Measurements from ENCODE around the gene UBAP2L.

The UBAP2L gene

DNA sequence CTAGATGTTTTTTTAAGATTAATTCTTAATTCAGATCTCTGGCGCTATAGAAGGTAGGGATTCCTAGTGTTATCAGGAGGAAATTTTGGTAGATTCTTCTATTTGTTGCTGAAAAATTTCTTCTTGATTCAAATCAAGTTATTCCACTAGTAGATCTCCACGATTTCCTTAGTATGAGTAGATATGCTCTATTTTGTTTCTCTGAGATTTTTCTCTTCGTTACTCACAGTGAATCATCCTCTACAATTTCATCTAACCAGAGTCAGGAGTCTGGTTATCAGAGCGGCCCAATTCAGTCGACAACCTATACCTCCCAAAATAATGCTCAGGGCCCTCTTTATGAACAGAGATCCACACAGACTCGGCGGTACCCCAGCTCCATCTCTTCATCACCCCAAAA lies 32.9 kb downstream of the UBAP2L start:
- TF ChIP-seq FOXP2 (optimal IDR thresholded peaks at IDR 0.05; ENCODE audit: borderline replicate concordance, extremely low read depth, extremely low read length, insufficient read depth): no peak
- no peak for TF ChIP-seq SIN3A (IDR thresholded peaks at IDR 0.05; ENCODE audit: borderline replicate concordance, insufficient read depth, low read length)
- no peak for TF ChIP-seq TAF1 (IDR thresholded peaks at IDR 0.05; ENCODE audit: borderline replicate concordance, insufficient read depth, low read length)
- no peak for TF ChIP-seq POLR2AphosphoS5 (IDR thresholded peaks at IDR 0.05; ENCODE audit: low read depth, low read length)

DNA sequence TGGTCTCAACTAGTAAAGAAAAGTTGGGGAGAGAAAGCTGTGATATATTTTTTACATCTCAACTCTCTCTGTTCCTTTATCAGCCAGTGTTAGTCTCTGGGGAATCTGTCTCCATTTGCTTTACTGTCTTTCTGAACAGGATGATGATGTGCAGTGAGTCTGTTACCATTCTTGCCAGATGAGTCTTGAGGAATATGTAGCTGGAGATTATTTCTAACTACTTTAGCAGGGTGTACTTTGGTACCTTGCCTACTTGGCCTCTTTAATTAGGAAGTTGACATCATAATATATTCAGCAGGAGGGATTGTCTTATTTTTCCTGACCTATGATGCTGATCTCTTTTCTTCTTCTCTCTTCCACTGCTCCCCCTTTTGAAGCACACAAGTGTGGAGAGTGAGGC lies 35.9 kb downstream of the UBAP2L start:
- TF ChIP-seq POLR2AphosphoS5 (IDR thresholded peaks at IDR 0.05; ENCODE audit: low read depth, low read length) (no peak), SIN3A (IDR thresholded peaks at IDR 0.05; ENCODE audit: borderline replicate concordance, insufficient read depth, low read length) (no peak), FOXP2 (optimal IDR thresholded peaks at IDR 0.05; ENCODE audit: borderline replicate concordance, extremely low read depth, extremely low read length, insufficient read depth) (no peak), TAF1 (IDR thresholded peaks at IDR 0.05; ENCODE audit: borderline replicate concordance, insufficient read depth, low read length) (no peak)
- TF ChIP-seq, protein P1, sequence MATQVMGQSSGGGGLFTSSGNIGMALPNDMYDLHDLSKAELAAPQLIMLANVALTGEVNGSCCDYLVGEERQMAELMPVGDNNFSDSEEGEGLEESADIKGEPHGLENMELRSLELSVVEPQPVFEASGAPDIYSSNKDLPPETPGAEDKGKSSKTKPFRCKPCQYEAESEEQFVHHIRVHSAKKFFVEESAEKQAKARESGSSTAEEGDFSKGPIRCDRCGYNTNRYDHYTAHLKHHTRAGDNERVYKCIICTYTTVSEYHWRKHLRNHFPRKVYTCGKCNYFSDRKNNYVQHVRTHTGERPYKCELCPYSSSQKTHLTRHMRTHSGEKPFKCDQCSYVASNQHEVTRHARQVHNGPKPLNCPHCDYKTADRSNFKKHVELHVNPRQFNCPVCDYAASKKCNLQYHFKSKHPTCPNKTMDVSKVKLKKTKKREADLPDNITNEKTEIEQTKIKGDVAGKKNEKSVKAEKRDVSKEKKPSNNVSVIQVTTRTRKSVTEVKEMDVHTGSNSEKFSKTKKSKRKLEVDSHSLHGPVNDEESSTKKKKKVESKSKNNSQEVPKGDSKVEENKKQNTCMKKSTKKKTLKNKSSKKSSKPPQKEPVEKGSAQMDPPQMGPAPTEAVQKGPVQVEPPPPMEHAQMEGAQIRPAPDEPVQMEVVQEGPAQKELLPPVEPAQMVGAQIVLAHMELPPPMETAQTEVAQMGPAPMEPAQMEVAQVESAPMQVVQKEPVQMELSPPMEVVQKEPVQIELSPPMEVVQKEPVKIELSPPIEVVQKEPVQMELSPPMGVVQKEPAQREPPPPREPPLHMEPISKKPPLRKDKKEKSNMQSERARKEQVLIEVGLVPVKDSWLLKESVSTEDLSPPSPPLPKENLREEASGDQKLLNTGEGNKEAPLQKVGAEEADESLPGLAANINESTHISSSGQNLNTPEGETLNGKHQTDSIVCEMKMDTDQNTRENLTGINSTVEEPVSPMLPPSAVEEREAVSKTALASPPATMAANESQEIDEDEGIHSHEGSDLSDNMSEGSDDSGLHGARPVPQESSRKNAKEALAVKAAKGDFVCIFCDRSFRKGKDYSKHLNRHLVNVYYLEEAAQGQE (IDR thresholded peaks at IDR 0.05; ENCODE audit: insufficient read depth in 1 of 2, low read depth in 2 of 2, low read length in 2 of 2): no peak

DNA sequence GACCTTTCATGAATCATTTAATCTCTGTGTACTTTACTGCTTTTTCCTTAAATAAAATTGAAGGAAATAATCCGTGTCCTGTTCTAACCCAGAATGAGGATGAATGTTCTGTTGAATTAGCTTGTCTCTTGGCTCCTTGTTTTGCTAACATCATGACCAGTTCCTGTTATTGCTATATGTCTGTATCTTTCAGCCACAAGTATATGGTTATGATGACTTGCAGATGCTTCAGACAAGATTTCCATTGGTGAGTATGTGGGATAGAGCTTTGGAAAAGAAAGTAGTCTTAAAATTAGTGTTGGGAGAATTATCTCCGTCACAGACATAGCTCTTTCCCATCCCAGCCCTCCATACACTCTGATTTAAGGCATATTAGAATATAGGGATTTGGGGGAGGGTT lies 38.0 kb downstream of the UBAP2L start:
- TF ChIP-seq FOXP2 (optimal IDR thresholded peaks at IDR 0.05; ENCODE audit: borderline replicate concordance, extremely low read depth, extremely low read length, insufficient read depth) (no peak), TAF1 (IDR thresholded peaks at IDR 0.05; ENCODE audit: borderline replicate concordance, insufficient read depth, low read length) (no peak), SIN3A (IDR thresholded peaks at IDR 0.05; ENCODE audit: borderline replicate concordance, insufficient read depth, low read length) (no peak), POLR2AphosphoS5 (IDR thresholded peaks at IDR 0.05; ENCODE audit: low read depth, low read length) (no peak)

DNA sequence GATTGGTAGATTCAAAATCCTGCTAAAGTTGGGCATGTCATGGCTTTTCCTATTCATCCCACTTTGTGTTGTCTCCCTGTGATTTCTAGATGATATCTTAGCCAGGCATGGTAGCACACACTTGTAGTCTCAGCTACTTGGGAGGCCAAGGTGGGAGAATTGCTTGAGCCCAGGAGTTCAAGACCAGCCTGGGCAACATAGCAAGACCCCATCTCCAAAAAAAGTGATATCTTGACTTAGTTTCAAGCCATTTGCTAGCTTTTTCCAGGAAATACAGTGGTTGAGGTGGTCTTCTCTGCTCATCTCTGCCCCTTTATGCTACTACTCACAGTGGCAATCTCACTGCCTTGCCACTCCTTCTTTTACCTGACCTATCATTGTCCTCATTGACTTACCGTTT lies 39.4 kb downstream of the UBAP2L start:
- TF ChIP-seq POLR2AphosphoS5 (IDR thresholded peaks at IDR 0.05; ENCODE audit: low read depth, low read length) (no peak), SIN3A (IDR thresholded peaks at IDR 0.05; ENCODE audit: borderline replicate concordance, insufficient read depth, low read length) (no peak), FOXP2 (optimal IDR thresholded peaks at IDR 0.05; ENCODE audit: borderline replicate concordance, extremely low read depth, extremely low read length, insufficient read depth) (no peak), TAF1 (IDR thresholded peaks at IDR 0.05; ENCODE audit: borderline replicate concordance, insufficient read depth, low read length) (no peak)
- TF ChIP-seq, protein P1 (IDR thresholded peaks at IDR 0.05; ENCODE audit: insufficient read depth in 1 of 2, low read depth in 2 of 2, low read length in 2 of 2): no peak

DNA sequence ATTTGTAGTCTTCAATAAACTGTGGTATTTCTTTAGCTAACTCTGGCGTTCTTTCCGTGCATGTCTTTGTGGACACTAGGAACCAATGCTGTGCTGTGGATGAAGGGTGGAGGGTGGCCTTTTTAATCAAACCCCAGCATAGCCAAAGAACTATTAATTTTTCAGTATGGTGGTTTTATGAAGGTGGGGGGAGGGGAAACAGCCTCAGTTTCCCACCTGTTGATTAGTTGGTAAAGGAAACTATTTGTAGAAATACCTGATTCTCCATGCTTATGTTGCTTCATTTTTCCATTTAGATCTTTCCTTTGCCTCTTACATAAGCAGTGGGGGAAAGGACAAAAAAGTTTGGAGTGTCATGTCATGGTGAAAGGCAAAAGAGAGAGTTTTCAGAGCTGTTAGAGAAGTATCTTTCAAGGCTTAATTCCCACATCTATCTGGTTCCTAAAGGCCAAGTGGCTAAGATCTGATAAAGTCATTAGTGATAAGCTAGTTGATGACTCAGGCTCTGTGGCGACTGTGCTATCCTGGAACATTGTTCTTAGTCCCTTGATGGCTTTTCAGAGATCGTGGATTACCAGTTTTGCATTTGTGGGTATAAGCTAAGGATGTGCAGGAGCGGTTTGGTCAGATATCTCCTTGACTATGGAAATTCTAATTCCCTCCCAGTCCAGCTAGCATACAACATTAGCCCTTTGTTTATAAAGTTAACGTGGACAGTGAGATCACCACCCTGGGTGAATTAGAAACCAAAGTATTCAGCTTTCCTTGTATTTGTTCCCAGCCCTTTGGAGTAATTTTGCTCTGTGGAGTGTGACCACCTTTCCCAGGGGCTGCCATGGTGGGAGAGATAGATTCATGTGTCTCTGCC lies 42.9 kb downstream of the UBAP2L start:
- 0 out of 2 replicates have a peak, but pooled peaks have one; percentile 4 for TF ChIP-seq POLR2AphosphoS5 (IDR thresholded peaks at IDR 0.05; ENCODE audit: low read depth, low read length)
- TF ChIP-seq SIN3A (IDR thresholded peaks at IDR 0.05; ENCODE audit: borderline replicate concordance, insufficient read depth, low read length): no peak
- TF ChIP-seq, protein P1 (IDR thresholded peaks at IDR 0.05; ENCODE audit: insufficient read depth in 1 of 2, low read depth in 2 of 2, low read length in 2 of 2): no peak
- TF ChIP-seq TAF1 (IDR thresholded peaks at IDR 0.05; ENCODE audit: borderline replicate concordance, insufficient read depth, low read length): no peak

DNA sequence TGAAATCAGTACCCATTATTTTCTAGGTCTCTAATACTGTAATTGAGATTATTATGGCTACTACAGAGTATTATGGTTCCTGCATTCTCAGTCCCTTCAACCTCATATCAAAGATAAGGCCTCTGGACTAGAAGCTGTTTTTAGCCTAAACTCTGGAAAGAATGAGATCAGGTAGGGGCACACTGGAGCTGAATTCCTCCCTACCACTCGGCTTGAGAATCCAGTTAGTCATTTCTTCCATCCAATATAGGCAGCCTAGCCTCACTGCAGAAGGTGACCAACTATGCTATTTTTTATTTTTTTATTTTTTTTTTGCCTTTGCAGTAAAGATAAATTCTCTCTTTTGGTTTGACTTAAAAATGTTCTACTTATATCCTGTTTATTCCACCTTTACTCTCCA lies 43.7 kb downstream of the UBAP2L start:
- no peak for TF ChIP-seq POLR2AphosphoS5 (IDR thresholded peaks at IDR 0.05; ENCODE audit: low read depth, low read length)

Measured in PFSK-1 (cell line).